ENCODE data around the gene KLHDC7B.

The KLHDC7B gene

DNA sequence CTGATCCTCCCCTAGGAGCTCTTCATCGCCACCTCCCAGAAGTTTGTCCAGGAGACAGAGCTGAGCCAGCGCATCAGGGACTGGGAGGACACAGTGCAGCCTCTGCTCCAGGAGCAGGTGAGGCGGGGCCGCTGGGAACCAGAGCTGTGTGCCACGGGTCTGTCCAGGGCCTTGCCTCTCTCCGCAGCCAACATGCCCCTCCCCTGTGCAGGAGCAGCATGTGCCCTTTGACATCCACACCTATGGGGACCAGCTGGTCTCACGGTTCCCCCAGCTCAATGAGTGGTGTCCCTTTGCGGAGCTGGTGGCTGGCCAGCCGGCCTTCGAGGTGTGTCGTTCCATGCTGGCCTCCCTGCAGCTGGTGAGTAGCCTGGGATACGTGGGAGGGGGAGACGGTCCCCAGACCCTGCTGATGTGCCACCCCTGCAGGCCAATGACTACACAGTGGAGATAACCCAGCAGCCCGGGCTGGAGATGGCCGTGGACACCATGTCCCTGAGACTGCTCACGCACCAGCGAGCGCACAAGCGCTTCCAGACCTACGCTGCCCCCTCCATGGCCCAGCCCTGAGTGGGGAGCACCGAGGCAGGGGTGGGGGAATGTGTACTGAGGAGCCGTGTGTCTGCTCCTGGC is 22.8 kb upstream of the KLHDC7B start:
- Mint-ChIP-seq H3K4me3 (peak overlapping the region in 1 of 2 donors; percentile 33), H3K9me3 (no peaks in the 10 kb centered on the region), H3K27me3 (no peaks in the 10 kb centered on the region), H3K36me3 (peaks cover 56 to 59% of the 10 kb centered on the region in 2 donors), H3K27ac (peak overlapping the region; percentile 9), H3K4me1 (peaks cover 25 to 51% of the 10 kb centered on the region in 2 donors)
- DNase-seq (no peak), ATAC-seq (replicated peaks) (no peak)

DNA sequence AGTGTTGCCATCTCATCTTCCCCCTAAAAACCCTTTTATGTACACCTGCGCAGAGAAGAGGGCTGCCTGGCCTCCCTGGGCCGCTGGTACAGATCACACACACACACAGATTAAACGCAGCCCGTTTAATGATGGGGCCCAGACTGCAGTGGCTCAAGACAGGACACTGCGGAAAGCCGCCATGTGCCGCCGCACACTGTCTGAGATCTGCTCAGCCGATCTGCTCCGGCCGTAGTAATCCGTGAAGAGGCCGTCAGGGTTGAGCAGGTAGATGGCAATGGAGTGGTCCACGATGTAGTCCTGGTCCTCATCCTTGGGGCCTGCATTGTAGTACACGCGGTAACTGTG is 22.3 kb upstream of the KLHDC7B start:
- Mint-ChIP-seq H3K9me3 (no peaks in the 10 kb centered on the region), H3K27ac (peak overlapping the region; percentile 96), H3K4me1 (peaks cover 30 to 56% of the 10 kb centered on the region in 2 donors), H3K4me3 (peak overlapping the region; percentile 14 to 93), H3K27me3 (no peaks in the 10 kb centered on the region), H3K36me3 (peaks cover 59 to 60% of the 10 kb centered on the region in 2 donors)
- ATAC-seq (replicated peaks) = no peak
- DNase-seq = no peak

DNA sequence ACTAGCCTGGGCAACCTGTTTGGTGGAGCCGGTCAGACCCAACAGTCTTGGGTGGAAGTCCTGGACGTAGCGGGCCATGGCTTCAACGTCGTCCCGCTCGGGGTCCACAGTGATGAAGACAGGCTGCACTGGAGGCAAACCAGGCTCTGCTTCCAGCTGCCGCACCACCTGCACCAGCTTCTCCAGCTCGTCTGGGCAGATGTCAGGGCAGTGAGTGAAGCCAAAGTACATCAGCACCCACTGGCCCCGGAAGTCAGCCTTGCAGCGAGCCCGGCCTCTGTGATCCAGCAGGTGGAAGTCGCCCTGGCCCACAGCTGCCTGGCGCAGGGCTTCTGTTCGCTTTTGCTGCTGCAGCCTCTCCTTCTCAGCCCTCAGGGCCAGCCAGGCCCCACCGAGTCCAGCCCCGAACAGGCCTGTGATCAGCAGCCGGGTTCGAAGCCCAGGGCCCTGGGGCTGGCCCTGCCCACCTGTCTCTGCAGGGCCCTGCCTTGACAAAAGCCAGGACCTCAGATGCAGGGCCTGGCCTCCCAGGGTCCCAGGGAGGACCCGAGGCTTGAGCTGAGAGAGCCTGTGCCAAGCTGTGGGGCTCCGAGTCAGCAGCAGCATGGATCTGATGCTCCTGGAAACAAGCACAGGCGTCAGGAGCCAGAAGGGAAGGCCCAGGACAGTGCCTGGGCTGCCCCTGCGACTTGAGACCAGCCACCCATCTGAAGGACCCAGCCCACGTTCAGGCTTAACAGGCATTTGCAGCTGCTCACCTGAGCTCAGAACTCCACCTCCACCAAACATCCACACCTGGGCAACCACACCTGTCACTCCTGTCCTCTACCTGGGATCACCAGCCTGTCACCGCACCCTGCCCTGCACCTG is 21.7 kb upstream of the KLHDC7B start:
- H3K4me1 Mint-ChIP-seq = peaks cover 36 to 62% of the 10 kb centered on the region in 2 donors
- DNase-seq (no peak), ATAC-seq (replicated peaks) (no peak)
- H3K9me3 Mint-ChIP-seq = no peaks in the 10 kb centered on the region
- H3K27ac Mint-ChIP-seq = peak overlapping the region; percentile 96
- no peaks in the 10 kb centered on the region for H3K27me3 Mint-ChIP-seq
- peaks cover 59 to 61% of the 10 kb centered on the region in 2 donors for H3K36me3 Mint-ChIP-seq
- peak overlapping the region; percentile 92 to 93 for H3K4me3 Mint-ChIP-seq

DNA sequence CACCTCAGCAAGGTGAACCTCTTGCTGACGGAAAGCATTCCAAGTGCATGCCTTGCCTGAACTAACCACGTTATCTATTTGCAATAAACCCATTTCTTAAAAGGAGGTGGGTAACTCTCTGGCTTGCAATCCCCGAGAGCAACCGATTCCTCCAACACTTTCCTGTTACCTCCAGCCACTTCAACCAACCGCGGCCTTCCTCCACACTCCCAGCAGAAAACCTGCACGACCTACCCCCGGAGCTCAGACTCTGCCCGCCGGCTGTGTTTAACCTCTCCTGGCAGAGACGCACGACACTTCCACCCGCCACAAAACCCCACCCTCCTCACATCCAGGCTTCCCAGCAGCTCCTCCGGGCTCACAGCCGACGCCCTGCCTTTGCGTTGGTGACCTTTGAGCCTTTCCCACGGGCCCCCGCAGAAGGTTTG is 21.0 kb upstream of the KLHDC7B start:
- no peaks in the 10 kb centered on the region for H3K27me3 Mint-ChIP-seq
- ATAC-seq (replicated peaks) (no peak), DNase-seq (no peak)
- H3K36me3 Mint-ChIP-seq = peaks cover 56 to 57% of the 10 kb centered on the region in 2 donors
- H3K9me3 Mint-ChIP-seq = no peaks in the 10 kb centered on the region
- peaks cover 38 to 66% of the 10 kb centered on the region in 2 donors for H3K4me1 Mint-ChIP-seq
- H3K27ac Mint-ChIP-seq = peak overlapping the region; percentile 96
- H3K4me3 Mint-ChIP-seq = peak overlapping the region; percentile 92 to 93

DNA sequence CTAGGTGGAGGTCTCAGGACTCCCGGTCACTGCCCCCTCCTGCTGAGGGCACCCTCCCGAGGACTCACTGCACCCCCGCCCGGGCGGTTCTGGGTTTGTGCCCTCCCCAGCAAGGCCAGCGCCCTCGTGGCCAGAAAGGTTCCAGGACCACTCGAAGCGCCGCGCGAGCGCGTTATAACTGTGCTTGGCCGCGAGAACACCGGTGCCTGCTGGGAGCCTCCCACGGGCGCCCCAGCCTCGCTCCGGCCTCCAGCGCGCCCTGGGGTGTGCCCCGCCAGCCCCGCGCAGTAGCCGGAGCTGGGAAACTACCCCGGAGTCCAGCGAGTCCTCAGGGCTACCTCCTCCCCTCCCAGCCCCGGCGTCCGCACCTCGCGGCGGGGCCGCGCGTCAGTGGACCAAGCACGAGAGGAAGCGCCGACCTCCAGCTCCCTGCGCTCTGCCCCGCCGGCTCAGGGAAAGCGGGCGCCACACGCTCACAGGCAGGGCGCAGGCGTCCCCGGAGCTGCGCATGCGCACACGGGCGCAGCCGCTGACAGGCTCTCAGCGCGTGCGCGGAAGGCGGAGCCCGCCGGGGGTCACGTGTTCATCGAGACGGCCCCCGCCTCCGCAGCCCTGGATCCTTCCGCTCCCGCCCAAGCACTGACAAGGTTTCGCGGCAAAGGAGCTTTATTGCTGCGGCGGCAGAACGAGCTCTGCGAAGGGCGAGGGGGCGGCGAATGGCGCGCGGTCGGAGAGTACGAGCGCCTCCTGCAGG is 20.4 kb upstream of the KLHDC7B start, which contains the start of gene SCO2:
SCO2 (minus strand) TSS at position 495 of the 754 bp plus-strand sequence. CDS start 1,187 bp downstream, outside the sequence.
- peaks cover 38 to 66% of the 10 kb centered on the region in 2 donors for H3K4me1 Mint-ChIP-seq
- H3K36me3 Mint-ChIP-seq = peaks cover 52 to 54% of the 10 kb centered on the region in 2 donors
- ATAC-seq (replicated peaks) (peak; percentile 57), DNase-seq (peak; percentile 96)
- peak within 1 kb of the TSS; percentile 96 for H3K27ac Mint-ChIP-seq
- H3K4me3 Mint-ChIP-seq = peak within 1 kb of the TSS; percentile 92 to 93
- no peaks in the 10 kb centered on the region for H3K9me3 Mint-ChIP-seq
- no peaks in the 10 kb centered on the region for H3K27me3 Mint-ChIP-seq

DNA sequence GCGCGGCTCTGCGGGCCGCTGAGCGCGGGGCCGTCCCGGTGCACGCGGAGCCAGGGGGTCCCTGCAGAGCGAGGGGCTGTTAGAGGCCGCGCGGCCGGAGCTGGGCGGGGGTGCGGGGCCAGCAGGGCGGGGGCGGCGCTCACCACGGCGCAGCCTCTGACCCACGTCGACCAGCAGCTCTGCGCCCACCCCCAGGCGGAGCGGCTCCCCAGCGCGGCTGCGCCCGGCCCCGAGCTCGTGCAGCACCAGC is 19.9 kb upstream of the KLHDC7B start:
- H3K27ac Mint-ChIP-seq = peak overlapping the region; percentile 96
- H3K4me3 Mint-ChIP-seq = peak overlapping the region; percentile 92 to 93
- DNase-seq (no peak), ATAC-seq (replicated peaks) (no peak)
- H3K36me3 Mint-ChIP-seq = peaks cover 49 to 53% of the 10 kb centered on the region in 2 donors
- H3K9me3 Mint-ChIP-seq = no peaks in the 10 kb centered on the region
- no peaks in the 10 kb centered on the region for H3K27me3 Mint-ChIP-seq
- H3K4me1 Mint-ChIP-seq = peaks cover 38 to 66% of the 10 kb centered on the region in 2 donors

DNA sequence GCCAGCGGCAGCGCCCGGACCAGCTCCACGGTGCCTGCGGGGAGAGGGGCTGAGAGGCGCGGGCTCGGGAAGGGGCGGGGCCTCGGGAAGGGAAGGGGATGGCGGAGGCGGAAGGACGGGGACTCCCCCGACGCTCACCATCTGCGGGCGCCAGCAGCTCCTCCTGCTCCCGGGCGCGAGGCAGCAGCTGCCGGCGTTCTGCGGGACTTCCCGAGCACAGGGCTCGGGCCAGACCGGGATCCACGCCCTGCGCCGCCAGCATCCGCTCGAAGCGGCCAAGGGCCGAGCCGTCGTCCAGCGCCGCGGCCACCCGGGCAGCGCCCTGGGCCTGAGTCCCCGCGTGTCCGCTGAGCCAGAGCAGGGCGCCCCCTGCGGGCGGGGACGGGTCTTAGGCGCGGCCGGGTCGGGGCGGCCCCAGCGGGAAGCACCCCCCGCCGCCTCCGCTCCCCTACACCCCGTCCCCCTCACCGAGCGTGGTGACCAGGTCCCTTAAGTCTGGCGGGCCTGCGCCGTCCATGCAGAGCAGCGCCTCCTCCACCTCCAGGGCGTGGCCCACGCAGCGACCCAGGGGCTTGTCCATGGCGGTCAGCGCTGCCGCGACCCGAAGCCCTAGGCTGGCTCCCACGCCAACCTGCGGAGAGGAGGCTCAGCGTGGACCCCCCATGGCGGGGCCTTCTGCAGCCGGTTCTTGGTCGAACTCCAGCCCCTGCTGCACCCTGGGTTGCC is 19.4 kb upstream of the KLHDC7B start:
- no peaks in the 10 kb centered on the region for H3K27me3 Mint-ChIP-seq
- peak overlapping the region; percentile 92 to 93 for H3K4me3 Mint-ChIP-seq
- ATAC-seq (replicated peaks) (peak; percentile 28 to 37), DNase-seq (peak; percentile 86)
- peaks cover 49 to 50% of the 10 kb centered on the region in 2 donors for H3K36me3 Mint-ChIP-seq
- H3K4me1 Mint-ChIP-seq = peaks cover 40 to 70% of the 10 kb centered on the region in 2 donors
- H3K27ac Mint-ChIP-seq = peak overlapping the region; percentile 94
- H3K9me3 Mint-ChIP-seq = no peaks in the 10 kb centered on the region

DNA sequence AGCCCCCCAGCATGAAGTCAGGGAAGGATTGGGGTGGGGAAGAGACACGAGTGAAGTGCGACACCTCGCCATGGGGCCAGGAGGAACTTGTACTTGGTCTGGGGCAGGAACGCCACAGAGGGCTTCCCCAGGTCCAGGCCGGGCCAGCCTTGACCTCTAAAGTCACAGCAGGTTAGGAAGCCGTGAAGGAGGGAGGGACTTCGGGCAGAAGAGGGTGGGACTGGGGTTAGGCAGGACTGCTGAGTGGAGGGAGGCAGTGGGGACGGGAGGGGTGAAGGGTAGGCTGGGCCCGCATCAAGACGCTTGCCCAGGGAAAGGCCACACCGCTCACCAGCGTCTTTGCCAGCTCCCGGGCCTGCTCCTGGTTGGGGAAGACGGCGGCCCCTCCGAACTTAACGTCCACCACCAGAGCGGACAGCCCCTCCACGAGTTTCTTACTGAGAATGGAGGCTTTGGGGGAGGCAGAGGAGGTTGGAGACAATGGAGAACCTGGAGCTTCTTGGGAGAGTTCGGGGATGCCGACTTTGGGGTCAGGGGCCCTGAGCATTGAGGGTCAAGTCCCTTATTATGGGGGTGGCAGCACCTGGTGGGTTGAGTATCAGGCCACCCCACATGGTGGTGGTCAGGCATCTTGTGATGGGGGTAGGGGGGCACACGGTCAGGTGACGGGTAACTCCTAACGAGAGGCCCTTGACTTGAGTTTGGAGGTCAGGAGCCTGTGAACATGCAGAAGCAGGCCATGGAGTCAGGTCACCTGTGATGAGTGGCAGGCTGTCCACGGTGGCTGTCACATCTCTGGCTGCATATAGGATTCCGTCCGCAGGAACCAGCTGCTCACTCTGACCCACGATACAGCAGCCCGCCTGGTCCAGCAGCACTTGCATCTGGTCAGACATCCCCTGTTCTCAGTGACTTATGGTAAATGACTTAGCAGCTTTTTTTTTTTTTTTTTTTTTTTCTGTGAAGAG is 18.6 kb upstream of the KLHDC7B start:
- no peaks in the 10 kb centered on the region for H3K9me3 Mint-ChIP-seq
- peaks cover 40 to 70% of the 10 kb centered on the region in 2 donors for H3K4me1 Mint-ChIP-seq
- ATAC-seq (replicated peaks) = peak; percentile 22 to 23
- peak overlapping the region; percentile 87 to 93 for H3K4me3 Mint-ChIP-seq
- no peaks in the 10 kb centered on the region for H3K27me3 Mint-ChIP-seq
- DNase-seq = peak; percentile 70
- peak overlapping the region; percentile 94 for H3K27ac Mint-ChIP-seq
- peaks cover 46 to 47% of the 10 kb centered on the region in 2 donors for H3K36me3 Mint-ChIP-seq

DNA sequence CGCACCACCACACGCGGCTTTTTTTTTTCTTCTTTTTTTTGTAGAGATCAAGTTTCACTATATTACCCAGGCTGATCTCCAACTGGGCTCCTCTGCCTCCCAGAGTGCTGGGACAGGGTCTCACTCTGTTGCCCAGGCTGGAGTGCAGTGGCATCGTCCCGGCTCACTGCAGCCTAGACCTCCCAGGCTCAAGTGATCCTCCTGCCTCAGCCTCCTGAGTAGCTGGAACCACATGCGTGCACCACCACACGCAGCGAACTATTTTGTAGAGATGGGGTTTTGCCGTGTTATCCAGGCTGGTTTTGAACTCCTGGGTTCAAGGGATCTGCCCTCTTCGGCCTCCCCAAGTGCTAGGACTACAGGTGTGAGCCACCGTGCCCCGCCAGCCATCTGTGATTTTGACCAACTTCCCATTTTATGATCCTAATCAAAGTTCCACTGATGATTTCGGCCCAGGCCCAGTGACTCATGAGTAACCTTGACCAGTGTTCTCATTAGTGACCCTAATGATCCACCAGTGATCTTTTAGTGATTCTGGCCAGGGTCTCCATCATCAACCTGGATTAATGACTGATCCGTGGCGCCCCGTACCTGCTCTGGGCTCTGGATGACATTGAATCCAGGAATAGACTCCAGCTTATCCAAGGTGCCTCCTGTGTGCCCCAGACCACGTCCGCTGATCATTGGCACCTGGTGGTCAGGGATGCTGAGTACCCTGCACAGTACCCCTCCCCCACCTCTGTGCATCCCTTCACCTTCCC is 17.6 kb upstream of the KLHDC7B start:
- peak overlapping the region; percentile 94 for H3K27ac Mint-ChIP-seq

DNA sequence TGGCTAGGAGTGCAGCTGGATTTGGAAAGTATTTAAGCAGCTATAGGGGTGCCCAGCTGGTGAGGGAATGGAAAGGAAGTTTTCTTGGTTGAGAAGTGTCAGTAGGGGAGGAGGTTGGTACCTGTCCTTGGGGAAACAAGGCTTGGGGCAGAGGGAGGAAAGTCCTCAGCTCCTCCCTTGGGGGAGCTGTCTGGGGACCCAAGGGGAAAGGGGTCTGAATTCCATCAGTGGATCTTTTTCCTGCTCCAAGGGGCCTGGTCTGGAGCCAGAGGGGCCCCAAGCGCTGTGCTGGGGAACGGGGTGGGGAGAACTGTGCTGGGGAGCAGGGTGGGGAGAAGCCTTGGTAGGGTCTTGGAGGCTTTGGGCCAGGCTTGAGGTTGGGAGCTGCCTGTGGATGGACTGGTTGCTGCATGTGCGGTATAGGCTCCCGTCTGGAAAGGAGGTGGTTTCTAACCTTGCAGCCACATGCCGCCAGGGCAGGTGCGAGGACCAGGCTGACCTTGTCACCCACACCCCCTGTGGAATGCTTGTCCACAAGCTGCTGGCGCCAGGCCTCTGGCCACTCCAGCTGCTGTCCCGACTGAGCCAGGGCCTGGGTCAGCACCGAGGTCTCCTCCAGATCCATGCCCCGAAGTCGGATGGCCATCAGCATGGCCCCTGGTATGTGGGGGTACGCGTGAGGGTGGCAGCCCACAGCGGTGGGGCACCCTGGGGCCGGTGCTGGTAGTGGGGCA is 16.9 kb upstream of the KLHDC7B start:
- DNase-seq = no peak
- no peaks in the 10 kb centered on the region for H3K9me3 Mint-ChIP-seq
- H3K27me3 Mint-ChIP-seq = no peaks in the 10 kb centered on the region
- peaks cover 49 to 68% of the 10 kb centered on the region in 2 donors for H3K4me1 Mint-ChIP-seq
- peak overlapping the region; percentile 87 to 93 for H3K4me3 Mint-ChIP-seq
- H3K27ac Mint-ChIP-seq = peak overlapping the region; percentile 94
- H3K36me3 Mint-ChIP-seq = peaks cover 39 to 43% of the 10 kb centered on the region in 2 donors
- ATAC-seq (replicated peaks) = no peak

More for the DNA sequence above, 17.6 kb upstream of the KLHDC7B start:
- no peak for DNase-seq
- H3K9me3 Mint-ChIP-seq = no peaks in the 10 kb centered on the region
- peaks cover 42 to 44% of the 10 kb centered on the region in 2 donors for H3K36me3 Mint-ChIP-seq
- no peak for ATAC-seq (replicated peaks)
- peaks cover 44 to 72% of the 10 kb centered on the region in 2 donors for H3K4me1 Mint-ChIP-seq
- H3K27me3 Mint-ChIP-seq = no peaks in the 10 kb centered on the region
- H3K4me3 Mint-ChIP-seq = peak overlapping the region; percentile 87 to 93

DNA sequence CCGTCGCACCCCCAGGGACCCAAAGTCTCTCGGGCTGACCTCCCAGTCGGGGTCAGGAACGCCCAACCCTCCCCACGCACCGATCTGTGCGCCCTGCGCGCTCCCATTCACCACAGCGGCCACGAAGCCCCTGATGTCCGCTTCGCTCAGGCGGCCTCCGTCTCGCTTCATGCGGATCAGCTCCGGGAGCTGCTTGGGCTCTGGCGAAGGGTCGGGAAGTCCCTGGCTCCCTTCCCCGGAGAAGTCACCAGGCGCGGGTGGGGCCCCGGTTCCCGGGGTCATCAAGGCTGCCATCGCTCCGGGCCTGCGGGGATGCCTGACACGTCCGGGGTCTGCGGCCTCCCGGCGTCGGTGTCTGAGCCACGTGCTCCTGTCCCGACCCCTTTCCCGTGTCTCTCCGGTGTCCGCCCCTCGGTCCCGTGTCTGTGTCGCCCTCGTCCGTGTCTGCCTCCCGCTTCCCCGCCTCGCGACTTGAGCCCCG is 16.2 kb upstream of the KLHDC7B start:
- DNase-seq (no peak), ATAC-seq (replicated peaks) (no peak)
- peaks cover 35 to 39% of the 10 kb centered on the region in 2 donors for H3K36me3 Mint-ChIP-seq
- H3K27ac Mint-ChIP-seq = peak overlapping the region; percentile 94
- H3K4me3 Mint-ChIP-seq = peak overlapping the region; percentile 87 to 93
- peaks cover 48 to 68% of the 10 kb centered on the region in 2 donors for H3K4me1 Mint-ChIP-seq
- no peaks in the 10 kb centered on the region for H3K27me3 Mint-ChIP-seq
- H3K9me3 Mint-ChIP-seq = no peaks in the 10 kb centered on the region

Data from stimulated activated naive B cell treated with anti-CD40 and anti-IgM and Interleukin-4, amounts not matched to agents 10 μg/mL and 1 μg/mL and 100 μg/mL, for 72 hours (primary cell).